ENCODE results near the gene AFF3. TPM values are rescaled to one million over a fixed set of nuclear protein-coding genes. Genes with fewer than 3 reads are reported as not detected.

The AFF3 gene
- total and polyA plus RNA-seq, 2 of the 8 experiments (the other 6 are each of a cell fraction or from before 2014, with no cell fraction given): 0.27 to 3.0 TPM

DNA sequence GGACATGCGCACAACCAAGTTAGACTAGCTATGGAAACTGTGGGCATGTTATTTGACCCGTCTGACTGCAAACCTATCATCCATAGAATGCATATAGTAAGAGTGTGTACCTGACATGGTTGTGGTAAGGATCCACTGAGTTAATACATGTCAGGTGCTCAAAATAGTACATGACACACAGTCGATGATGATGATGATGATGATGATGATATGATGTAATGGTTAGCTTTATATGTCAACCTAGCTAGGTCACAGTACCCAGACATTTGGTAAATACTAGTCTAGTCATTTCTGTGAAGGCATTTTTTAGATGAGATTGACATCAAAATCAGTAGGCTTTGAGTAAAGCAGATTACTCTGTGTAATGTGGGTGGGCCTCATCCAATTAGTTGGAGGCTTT, 204.1 kb downstream of the AFF3 start:
- no peaks in the 10 kb centered on the region for H3K36me3 ChIP-seq (ENCODE audit: control insufficient read depth in 2 of 4, insufficient read depth in 4 of 4, low read length in 3 of 4)
- H4K8ac ChIP-seq (ENCODE audit: extremely low read depth, insufficient read depth, low read length): no peak overlapping the region
- H3K4me2 ChIP-seq (ENCODE audit: insufficient read depth in 1 of 2, low read depth in 2 of 2, low read length in 2 of 2): no peak overlapping the region
- no peak overlapping the region for H3K18ac ChIP-seq (ENCODE audit: extremely low read depth, low read length)
- no peak overlapping the region for H3K27ac ChIP-seq (ENCODE audit: low read depth, low read length)
- H3K23me2 ChIP-seq (ENCODE audit: low read depth, low read length): no peaks in the 10 kb centered on the region
- H2BK5ac ChIP-seq (ENCODE audit: low read depth, low read length): no peak overlapping the region
- peaks cover 0 to 1% (median 0%) of the 10 kb centered on the region in 4 experiments; a peak in 1 of 7 replicates for H3K27me3 ChIP-seq (replicated peaks in 1 of 4; ENCODE audit: control insufficient read depth in 3 of 4, extremely low read depth in 1 of 4, insufficient read depth in 3 of 4, low read length in 3 of 4)
- no peak overlapping the region for H2BK15ac ChIP-seq (ENCODE audit: low read length)
- CTCF ChIA-PET (ENCODE audit: partially characterized antibody): interaction anchor here (0.6 kb wide), 1 partner anchor 378 kb away, joined by 3 read pairs; no protein-coding TSS in a partner anchor
- H3K4me3 ChIP-seq (ENCODE audit: extremely low read depth in 1 of 4, insufficient read depth in 2 of 4, low read depth in 3 of 4, low read length in 4 of 4): no peak overlapping the region
- H4K20me1 ChIP-seq (replicated peaks in 1 of 2; ENCODE audit: control insufficient read depth in 1 of 2, insufficient read depth in 2 of 2, low read length in 2 of 2): no peaks in the 10 kb centered on the region
- no peaks in the 10 kb centered on the region for H3K4me1 ChIP-seq (replicated peaks in 1 of 4; ENCODE audit: control insufficient read depth in 3 of 4, insufficient read depth in 4 of 4, low read length in 3 of 4)
- H2BK120ac ChIP-seq (replicated peaks; ENCODE audit: low read depth, low read length): no peak overlapping the region
- H3K56ac ChIP-seq (replicated peaks; ENCODE audit: insufficient read length, low read depth, low read length): no peak overlapping the region
- H3K14ac ChIP-seq (ENCODE audit: insufficient read length): no peak overlapping the region
- WGBS, 2 experiments (ENCODE audit: extremely low coverage in 1 of 2, insufficient coverage in 1 of 2, insufficient read length in 1 of 2, insufficient replicate concordance in 2 of 2, low coverage in 1 of 2, low lambda C conversion rate in 2 of 2, missing lambda C conversion rate in 1 of 2): 96% methylated on average over 3 of the region's 3 CpGs; no CpG with 5 or more reads in 1 of the 2 experiments
- H4K91ac ChIP-seq (replicated peaks; ENCODE audit: insufficient read length, low read length): no peak overlapping the region
- no peak overlapping the region for H2BK12ac ChIP-seq (ENCODE audit: low read depth, low read length)
- no peaks in the 10 kb centered on the region for H3K9me3 ChIP-seq (ENCODE audit: insufficient read depth in 2 of 2, low read depth in 1 of 2, low read length in 1 of 2)
- no peak overlapping the region for H2BK20ac ChIP-seq (ENCODE audit: low read length)
- POLR2A ChIA-PET (ENCODE audit: partially characterized antibody): no interaction called here
- H3K9ac ChIP-seq (replicated peaks in 1 of 4; ENCODE audit: extremely low read depth in 1 of 4, low read depth in 3 of 4, low read length in 3 of 4): no peak overlapping the region
- H3K79me1 ChIP-seq (ENCODE audit: low read depth, low read length): no peaks in the 10 kb centered on the region
- DNase-seq (ENCODE audit: low read depth in 1 of 2, low spot score in 2 of 2) (no peak), FAIRE-seq (no peak)
- H3K4ac ChIP-seq (replicated peaks; ENCODE audit: insufficient read length, low read depth, low read length): no peak overlapping the region
- H3K23ac ChIP-seq (ENCODE audit: insufficient read length): no peak overlapping the region
- no peak overlapping the region for H2AFZ ChIP-seq (ENCODE audit: low read length)
- no peaks in the 10 kb centered on the region for H3K79me2 ChIP-seq (ENCODE audit: control insufficient read depth in 1 of 2, insufficient read depth in 2 of 2, low read length in 2 of 2)
- H2AK5ac ChIP-seq (ENCODE audit: low read depth, low read length): no peak overlapping the region
- no peak overlapping the region for H4K5ac ChIP-seq (ENCODE audit: insufficient read length, low read depth, low read length)
- TF ChIP-seq CREB1 (IDR thresholded peaks at IDR 0.05): no peak
- no peak for TF ChIP-seq KDM4A (IDR thresholded peaks at IDR 0.05; ENCODE audit: low read depth, low read length, severe bottlenecking)
- TF ChIP-seq SIRT6 (IDR thresholded peaks at IDR 0.05; ENCODE audit: low read length): no peak
- no peak for TF ChIP-seq ASH2L (IDR thresholded peaks at IDR 0.05; ENCODE audit: low read length)
- TF ChIP-seq ATF3 (IDR thresholded peaks at IDR 0.05; ENCODE audit: insufficient read depth, low read depth, low read length): no peak
- TF ChIP-seq POLR2AphosphoS5 (IDR thresholded peaks at IDR 0.05; ENCODE audit: low read depth, low read length): no peak
- no peak for TF ChIP-seq TCF12 (IDR thresholded peaks at IDR 0.05; ENCODE audit: low read depth, low read length)
- TF ChIP-seq SRF (IDR thresholded peaks at IDR 0.05; ENCODE audit: low read depth, low read length): no peak
- no peak for TF ChIP-seq BCL11A (IDR thresholded peaks at IDR 0.05; ENCODE audit: low read depth in 2 of 2, low read length in 2 of 2)
- TF ChIP-seq, protein P1, sequence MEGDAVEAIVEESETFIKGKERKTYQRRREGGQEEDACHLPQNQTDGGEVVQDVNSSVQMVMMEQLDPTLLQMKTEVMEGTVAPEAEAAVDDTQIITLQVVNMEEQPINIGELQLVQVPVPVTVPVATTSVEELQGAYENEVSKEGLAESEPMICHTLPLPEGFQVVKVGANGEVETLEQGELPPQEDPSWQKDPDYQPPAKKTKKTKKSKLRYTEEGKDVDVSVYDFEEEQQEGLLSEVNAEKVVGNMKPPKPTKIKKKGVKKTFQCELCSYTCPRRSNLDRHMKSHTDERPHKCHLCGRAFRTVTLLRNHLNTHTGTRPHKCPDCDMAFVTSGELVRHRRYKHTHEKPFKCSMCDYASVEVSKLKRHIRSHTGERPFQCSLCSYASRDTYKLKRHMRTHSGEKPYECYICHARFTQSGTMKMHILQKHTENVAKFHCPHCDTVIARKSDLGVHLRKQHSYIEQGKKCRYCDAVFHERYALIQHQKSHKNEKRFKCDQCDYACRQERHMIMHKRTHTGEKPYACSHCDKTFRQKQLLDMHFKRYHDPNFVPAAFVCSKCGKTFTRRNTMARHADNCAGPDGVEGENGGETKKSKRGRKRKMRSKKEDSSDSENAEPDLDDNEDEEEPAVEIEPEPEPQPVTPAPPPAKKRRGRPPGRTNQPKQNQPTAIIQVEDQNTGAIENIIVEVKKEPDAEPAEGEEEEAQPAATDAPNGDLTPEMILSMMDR (IDR thresholded peaks at IDR 0.05; ENCODE audit: control extremely low read depth in 1 of 3, insufficient read depth in 1 of 3, low read depth in 1 of 3, low read length in 3 of 3): no peak
- no peak for TF ChIP-seq TAF7 (optimal IDR thresholded peaks at IDR 0.05; ENCODE audit: borderline replicate concordance, low read depth, low read length)
- TF ChIP-seq ZNF274 (IDR thresholded peaks at IDR 0.05; ENCODE audit: borderline replicate concordance, extremely low read depth, low read length): no peak
